NT2/D1 (cell line): ENCODE measurements around the gene NUTM1.

Source experiments
- SUZ12 ChIP-seq: IDR thresholded peaks from 2 replicates; pipeline ENCODE4 v1.6.1; 2011; ENCODE audit not compliant: insufficient read length, insufficient read depth; ENCODE audit errors: extremely low read depth
- YY1 ChIP-seq: IDR thresholded peaks from 2 replicates; pipeline ENCODE4 v1.6.1; 2011; ENCODE audit not compliant: insufficient read length, insufficient read depth
- ZNF274 ChIP-seq: IDR thresholded peaks from 2 replicates; pipeline ENCODE4 v1.6.1; 2011; ENCODE audit warnings: mild to moderate bottlenecking, low read depth, low read length

DNA sequence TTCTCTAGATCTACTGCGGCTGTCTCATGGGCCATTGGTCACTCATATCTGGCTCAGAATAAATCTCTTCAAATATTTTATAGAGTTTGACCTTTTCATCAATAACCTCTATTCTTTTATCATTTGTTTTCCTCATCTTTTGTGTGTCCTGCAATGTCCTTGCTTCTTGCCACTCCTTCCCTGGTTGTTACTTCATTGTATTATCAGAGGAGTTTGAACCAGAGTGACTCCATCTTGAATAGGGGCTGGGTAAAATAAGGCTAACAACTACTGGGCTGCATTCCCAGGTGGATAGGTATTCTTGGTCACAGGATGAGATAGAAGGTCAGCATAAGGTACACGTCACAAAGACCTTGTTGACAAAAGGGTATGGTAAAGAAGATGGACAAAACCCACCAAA, 33.7 kb downstream of the NUTM1 start:
- TF ChIP-seq ZNF274 (no peak), YY1 (no peak), SUZ12 (no peak)
